Lower lobe of right lung (tissue), 2 donors: ENCODE measurements around the gene AGXT. TPM values are rescaled to one million over a fixed set of nuclear protein-coding genes. Genes with fewer than 3 reads are reported as not detected.

ENCODE experiments used
- ATAC-seq, 2 donors: fragments of 200-7000 bp; cut with Tn5 transposase; one replicate each; pipeline ENCODE4 v1.9.1; 2020 to 2022; ENCODE audit warnings: mild to moderate bottlenecking in 2 of 2, moderate library complexity in 2 of 2
- DNase-seq: peaks from one replicate; pipeline ENCODE4 v3.0.0-alpha.2; 2020
- H3K27ac ChIP-seq: fragments of 200-600 bp; one replicate; pipeline ENCODE4 v1.8.0; 2022
- H3K27me3 ChIP-seq: fragments of 200-600 bp; one replicate; pipeline ENCODE4 v1.8.0; 2022; ENCODE audit warnings: low read depth
- H3K36me3 ChIP-seq: fragments of 200-600 bp; one replicate; pipeline ENCODE4 v1.8.0; 2022; ENCODE audit warnings: mild to moderate bottlenecking
- H3K4me1 ChIP-seq: fragments of 200-600 bp; one replicate; pipeline ENCODE4 v1.8.0; 2022
- H3K4me3 ChIP-seq: fragments of 200-600 bp; one replicate; pipeline ENCODE4 v1.8.0; 2022; ENCODE audit warnings: mild to moderate bottlenecking
- H3K9me3 ChIP-seq: fragments of 200-600 bp; one replicate; pipeline ENCODE4 v1.8.0; 2022
- CTCF ChIP-seq: fragments of 200-600 bp; IDR thresholded peaks from one replicate; pipeline ENCODE4 v1.8.0; 2022; ENCODE audit warnings: antibody characterized with exemption, mild to moderate bottlenecking
- intact Hi-C: fragments of 100-400 bp; cut with DNase I; formaldehyde crosslinking; loops from one replicate; pipeline ENCODE4 v1.11.0; 2022
- total RNA-seq: library from RNA; stranded (reverse); fragmentation: NEBNext Ultra II Directional; extraction: Animal tissue kit (Norgen Biotek cat#: 25700); gene quantifications from one replicate; pipeline ENCODE4 v1.2.1, GENCODE V29; 2021
- donor health status: DM: no; HTN: yes; CAD: no; lungs with severe emphysema.

AGXT gene
- total RNA-seq, 1 donor from 2014 or later, result not detected

DNA sequence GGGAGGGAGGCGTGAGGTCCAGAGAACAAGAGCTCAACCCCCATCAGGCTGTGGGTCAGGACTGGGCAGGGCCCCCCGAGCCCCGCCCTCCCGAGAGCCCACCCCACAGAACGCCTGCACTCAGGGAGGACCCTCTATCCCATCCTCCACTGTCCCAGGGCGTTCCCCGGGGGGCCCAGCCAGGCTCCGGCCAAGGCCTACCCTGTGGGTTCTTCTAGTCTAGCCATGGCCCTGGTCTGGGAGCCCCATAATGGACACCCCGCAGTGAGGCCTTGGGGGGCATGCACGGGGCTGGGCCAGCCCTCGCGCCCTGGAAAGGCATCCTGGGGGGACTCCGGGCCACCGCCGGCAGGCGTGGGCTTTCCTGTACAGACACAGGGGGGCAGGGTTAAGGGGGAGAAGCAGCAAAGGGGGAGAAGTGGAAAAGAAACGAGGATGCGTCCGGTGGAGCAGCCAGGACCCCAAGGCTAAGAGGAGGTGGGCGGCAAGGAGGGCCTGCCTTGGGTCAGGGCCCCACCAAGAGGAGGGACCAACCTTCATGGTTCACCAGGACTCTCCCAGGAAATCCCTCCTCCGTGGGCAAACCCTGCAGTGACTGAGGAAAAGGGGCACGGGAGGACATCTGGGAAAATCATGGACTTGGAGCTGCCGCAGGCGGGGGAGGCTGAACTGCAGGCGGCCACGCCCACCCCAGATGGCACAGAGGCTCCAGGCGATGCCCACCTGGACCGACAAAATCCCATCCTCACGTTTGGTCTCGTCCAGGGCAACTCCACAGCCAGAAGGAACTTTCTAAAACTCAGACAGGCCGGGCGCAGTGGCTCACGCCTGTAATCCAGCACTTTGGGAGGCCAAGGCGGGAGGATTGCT is 34.8 kb downstream of the AGXT start:
- no peak overlapping the region for H3K27ac ChIP-seq
- ATAC-seq (no peak), DNase-seq (no peak)
- peaks cover 13% of the 10 kb centered on the region for H3K4me1 ChIP-seq
- H3K4me3 ChIP-seq, result no peak overlapping the region
- TF ChIP-seq CTCF, result no peak
- no peaks in the 10 kb centered on the region for H3K27me3 ChIP-seq
- intact Hi-C loops, result no loop called here
- H3K9me3 ChIP-seq, result no peaks in the 10 kb centered on the region
- no peaks in the 10 kb centered on the region for H3K36me3 ChIP-seq

DNA sequence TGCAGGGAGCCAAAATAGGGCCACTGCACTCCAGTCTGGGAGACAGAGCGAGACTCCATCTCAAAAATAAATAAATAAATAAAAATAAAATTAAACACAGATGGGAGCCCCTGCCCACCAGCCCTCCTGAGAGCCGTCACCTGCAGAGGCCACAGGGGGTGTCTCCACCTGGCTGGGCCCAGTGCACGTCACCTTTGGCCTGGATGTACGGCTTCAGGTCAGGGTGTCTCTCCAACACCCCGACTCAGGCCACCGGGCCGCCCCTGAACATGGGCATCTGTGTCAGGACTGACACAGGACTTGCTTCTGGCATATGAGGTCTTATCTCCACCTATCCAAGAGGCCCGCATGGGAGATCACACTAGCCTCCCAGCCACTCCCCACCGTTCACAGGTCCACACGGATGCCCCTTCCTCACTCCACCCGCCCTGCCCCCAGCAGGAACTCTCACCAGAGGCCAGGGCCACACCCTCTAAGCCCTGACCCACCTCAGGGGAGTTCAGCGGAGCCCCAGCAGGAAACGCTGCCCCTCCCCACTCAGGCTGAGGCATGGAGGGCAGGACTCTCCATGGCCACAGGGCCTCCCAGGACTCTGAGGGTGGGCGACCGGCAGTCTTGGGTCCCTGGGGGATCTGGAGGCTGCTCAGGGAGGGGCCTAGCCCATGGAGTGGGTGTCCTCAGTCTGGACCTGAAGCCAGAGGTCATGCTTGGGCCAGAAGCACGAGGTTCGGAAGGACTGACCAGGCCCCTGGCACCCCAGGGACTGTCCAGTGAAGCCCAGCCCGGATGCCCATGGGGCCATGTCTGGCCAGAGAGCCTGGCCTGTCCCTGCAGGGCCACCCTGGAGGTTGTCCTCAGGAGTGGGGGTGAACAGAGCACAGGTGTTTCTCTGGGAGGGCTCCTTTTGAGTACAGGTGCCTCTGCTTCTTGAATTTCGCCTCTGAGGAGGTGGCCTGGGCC is 35.9 kb downstream of the AGXT start:
- ATAC-seq, result no peak

GRCh38 chr2:240905176-240905781 is 36.7 kb downstream of the AGXT start:
- DNase-seq (peak; percentile 56), ATAC-seq (peak in 1 of 2 donors; percentile 69)
- TF ChIP-seq CTCF, result no peak
- Histone ChIP-seq H3K36me3 (no peaks in the 10 kb centered on the region), H3K9me3 (no peaks in the 10 kb centered on the region), H3K27ac (no peak overlapping the region), H3K4me1 (no peaks in the 10 kb centered on the region), H3K27me3 (no peaks in the 10 kb centered on the region), H3K4me3 (no peak overlapping the region)
- intact Hi-C loops, result no loop called here

More for the DNA sequence above, 35.9 kb downstream of the AGXT start:
- intact Hi-C loops, result no loop called here
- no peak for TF ChIP-seq CTCF
- Histone ChIP-seq H3K9me3 (no peaks in the 10 kb centered on the region), H3K36me3 (no peaks in the 10 kb centered on the region), H3K27me3 (no peaks in the 10 kb centered on the region), H3K4me1 (peaks cover 2% of the 10 kb centered on the region), H3K4me3 (no peak overlapping the region), H3K27ac (no peak overlapping the region)
- peak; percentile 41 for DNase-seq

GRCh38 chr2:240906141-240906910 is 37.7 kb downstream of the AGXT start, which contains the start of gene CROCC2:
CROCC2 (plus strand) TSS chr2:240906336; CDS start chr2:240906514, 178 bp downstream.
- H3K27me3 ChIP-seq, result no peaks in the 10 kb centered on the region
- no peak within 1 kb of the TSS for H3K27ac ChIP-seq
- H3K9me3 ChIP-seq, result no peaks in the 10 kb centered on the region
- intact Hi-C loops, result no loop called here
- DNase-seq (peak; percentile 45), ATAC-seq (peak in 1 of 2 donors; percentile 6)
- TF ChIP-seq CTCF, result no peak
- no peaks in the 10 kb centered on the region for H3K4me1 ChIP-seq
- H3K4me3 ChIP-seq, result no peak within 1 kb of the TSS
- H3K36me3 ChIP-seq, result no peaks in the 10 kb centered on the region
